GM21526 (cell line): ENCODE results near the gene BCKDHA.
"Not testable (repeated sequence)": the region's sequence is repeated elsewhere in the genome, so short reads cannot be mapped to it uniquely, and the experiment has no call there.

Experiments
- ATAC-seq: cut with Tn5 transposase; IDR thresholded peaks from one replicate; pipeline ENCODE4 v1.9.1; 2021; ENCODE audit warnings: moderate library complexity; ENCODE audit not compliant: unreplicated experiment, low FRiP score

The BCKDHA gene

GRCh38 chr19:41442473-41443355, 45.1 kb downstream of the BCKDHA start, which contains the start of gene ERICH4:
ERICH4 (plus strand) TSS chr19:41443156; CDS start chr19:41443170, 14 bp downstream.
- ATAC-seq, result no peak

DNA sequence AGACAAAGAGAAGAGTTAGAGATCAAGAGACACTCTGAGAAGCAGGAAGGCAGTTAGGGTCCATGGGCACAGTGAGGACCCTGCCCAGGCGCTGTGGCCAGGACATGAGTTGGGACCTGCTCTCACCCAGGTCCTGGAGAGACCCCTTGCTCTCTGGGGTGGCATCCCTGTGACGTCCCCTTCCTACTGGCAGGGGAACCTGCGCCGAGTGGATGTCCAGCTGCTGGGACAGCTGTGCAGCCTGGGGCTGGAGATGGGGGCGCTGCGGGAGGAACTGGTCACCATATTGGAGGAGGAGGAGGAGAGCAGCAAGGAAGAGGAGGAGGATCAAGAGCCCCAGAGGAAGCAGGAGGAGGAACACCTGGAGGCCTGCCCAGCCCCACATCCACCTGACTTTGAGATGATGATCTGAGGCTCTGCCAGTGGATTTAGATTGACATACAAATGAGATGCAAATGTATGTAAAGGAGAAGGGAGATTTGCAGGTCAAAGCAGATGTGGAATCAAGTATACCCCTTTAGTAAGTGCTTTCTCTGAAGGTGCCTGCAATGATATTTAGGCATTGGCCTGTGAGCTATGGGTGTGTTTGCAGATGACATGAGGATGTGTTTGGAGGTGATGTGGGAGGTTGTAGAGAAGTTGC, 46.3 kb downstream of the BCKDHA start:
- ATAC-seq, result no peak

GRCh38 chr19:41445575-41445974, 48.0 kb downstream of the BCKDHA start:
- no peak for ATAC-seq

DNA sequence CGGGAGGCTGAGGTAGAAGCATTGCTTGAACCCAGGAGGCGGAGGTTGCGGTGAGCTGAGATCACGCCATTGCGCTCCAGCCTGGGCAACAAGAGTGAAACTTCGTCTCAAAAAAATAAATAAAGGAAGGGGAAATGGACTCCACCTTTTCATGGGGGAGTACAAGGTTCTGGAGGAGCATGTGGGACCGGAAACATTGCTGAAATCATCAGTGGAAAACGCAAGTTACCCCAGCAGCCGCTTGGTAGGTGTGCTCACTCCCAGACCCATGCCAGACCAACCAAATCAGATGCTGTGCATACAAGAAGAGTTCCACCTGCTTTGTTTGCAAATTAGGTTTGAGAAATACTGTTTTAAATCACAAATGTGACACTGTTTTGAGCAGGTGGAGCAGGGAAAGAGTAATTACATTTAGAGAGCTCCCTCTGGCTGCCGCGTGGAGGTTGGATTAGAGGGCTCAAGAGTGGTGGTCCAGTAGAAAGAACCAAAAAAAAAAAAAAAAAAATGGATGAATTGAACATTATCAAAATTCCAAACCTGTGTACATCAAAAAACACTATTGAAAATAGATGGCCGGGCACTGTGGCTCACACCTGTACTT, 50.2 kb downstream of the BCKDHA start:
- ATAC-seq, result no peak

- ATAC-seq, result no peak
Measured at GRCh38 chr19:41449079-41449864, 51.7 kb downstream of the BCKDHA start.

DNA sequence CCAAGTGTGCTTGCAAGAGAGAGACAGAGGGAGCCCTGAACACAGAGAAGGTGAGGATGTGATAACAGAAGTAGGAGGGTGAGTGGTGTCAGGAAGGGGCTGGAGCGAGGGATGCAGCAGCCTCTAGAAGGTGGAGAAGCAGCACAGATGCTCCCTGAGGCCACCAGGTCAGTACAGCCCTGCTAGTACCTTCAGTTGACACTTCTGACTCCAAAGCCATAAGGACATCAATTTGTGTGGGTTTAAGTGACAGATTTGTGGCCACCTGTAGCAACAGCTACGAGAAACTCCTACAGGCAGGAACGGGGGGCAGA, 52.2 kb downstream of the BCKDHA start:
- no peak for ATAC-seq

- ATAC-seq, result no peak
Measured at GRCh38 chr19:41452584-41453275, 55.1 kb downstream of the BCKDHA start.

- no peak for ATAC-seq
Measured at GRCh38 chr19:41455936-41456335, 58.3 kb downstream of the BCKDHA start.

GRCh38 chr19:41456342-41456918, 58.8 kb downstream of the BCKDHA start:
- no peak for ATAC-seq

GRCh38 chr19:41457241-41457640, 59.6 kb downstream of the BCKDHA start:
- no peak for ATAC-seq

DNA sequence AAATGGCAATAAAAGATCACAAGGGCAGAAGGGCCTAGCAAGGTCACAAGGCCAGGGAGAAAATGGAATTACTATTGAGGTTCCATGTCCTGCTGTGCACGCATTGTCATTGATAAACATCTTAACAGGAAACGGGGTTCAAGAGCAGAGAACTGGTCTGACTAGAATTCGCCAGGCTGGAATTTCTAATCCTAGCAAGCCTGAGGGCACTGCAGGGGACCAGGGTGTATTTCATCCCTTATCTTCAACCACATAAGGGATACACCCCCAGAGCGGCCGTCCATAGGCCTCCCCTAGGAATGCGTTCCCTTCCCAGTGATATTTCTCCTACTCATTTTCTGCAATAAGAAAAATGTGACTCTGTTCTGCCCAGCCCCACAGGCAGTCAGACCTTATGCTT, 64.9 kb downstream of the BCKDHA start:
- ATAC-seq, result no peak

DNA sequence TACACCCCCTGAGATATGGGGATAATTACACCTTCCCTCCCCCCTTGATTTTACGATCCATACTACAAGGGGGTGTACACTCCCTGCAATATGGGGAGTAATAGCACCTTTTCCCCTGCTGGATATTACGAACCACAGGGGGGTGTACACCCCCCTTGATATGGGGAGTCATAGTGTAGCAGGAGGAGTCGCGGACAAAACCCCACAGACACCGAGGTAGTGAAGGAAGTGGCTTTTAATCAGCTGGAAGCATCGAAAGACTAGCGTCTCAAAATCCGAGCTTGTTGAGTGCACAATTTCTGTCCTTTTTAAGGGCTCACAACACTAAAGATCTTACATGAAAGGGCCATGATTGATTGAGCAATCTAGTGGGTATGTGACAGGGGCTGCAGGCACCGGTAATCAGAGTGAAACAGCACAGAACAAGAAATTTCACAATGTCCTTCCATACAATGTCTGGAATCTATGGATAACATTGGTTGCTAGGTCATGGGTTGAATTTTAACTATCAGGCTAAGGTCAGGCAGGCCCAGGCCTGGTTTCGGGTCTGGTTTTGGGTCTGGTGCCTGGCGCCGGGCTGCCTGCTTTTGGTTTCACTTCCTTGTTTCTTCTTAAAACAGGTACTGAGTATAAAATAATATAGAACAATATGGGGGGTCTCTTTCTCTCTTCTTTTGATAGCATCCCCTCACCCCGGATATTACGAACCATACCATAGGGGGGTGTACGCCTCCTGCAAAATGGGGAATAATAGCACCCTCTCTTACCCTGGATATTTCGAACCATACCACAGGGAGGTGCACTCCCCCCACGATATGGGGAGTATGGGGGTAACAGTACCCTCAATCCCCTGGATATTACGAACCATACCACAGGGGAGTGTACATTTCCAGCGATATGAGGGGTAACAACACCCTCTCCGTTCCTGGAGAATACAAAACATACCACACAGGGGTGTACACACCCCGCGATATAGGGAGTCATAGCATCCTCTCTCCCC, 65.9 kb downstream of the BCKDHA start:
- ATAC-seq, result not testable (repeated sequence)
